Activated CD8-positive, alpha-beta memory T cell treated with anti-CD3 and anti-CD28 coated beads, Interleukin-2, amount 50 U/mL, for 4 hours (primary cell): Measurements from ENCODE around the gene ADAR.

Experiments used
- DNase-seq: peaks from one replicate; pipeline ENCODE4 v3.0.0-alpha.2; 2020

ADAR gene

DNA sequence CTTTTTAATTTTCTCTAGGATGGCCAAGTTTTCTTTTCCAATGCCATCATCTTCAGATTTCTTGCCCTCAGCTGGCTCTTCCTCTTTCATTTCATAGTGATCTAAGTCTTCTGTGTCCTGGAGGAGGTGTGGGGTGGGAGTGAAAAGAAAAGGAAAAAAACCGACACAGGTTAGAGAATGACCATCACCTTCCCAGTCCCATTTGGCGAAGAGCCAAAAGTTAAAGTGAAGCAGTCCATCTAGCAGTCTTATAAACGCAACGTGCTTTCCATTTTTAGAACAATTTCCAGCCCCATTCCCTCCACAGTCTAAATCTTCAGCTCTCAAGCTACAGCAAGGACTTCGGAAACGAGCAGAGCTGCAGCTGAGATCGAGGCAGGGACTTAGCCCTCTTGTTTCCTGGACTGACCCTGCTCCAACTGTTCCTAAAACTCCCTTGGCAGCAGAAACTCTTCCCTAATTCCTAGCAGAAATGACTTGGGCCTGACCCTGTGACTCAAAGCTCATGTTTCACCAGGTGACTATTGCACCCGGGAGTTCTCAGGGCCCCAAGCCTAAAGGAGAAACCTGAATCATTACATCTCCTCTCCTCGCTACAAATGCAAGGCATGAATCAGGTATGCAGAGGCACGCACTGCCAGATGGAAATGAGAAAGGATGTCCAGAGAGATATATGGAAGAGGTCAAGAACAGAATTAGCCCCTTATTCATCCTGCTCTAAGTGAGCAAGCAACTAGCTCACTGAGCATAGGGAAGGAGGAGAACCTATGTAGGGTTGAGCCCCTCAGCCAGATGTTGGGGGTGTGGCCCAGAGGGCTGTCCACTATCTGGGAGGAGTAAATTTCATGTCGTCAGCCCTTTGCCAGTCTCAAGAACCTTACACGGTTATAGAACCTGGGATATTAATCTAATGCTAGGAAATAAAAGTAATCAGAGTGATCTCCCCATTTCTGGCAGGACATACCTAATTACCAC is 54.6 kb downstream of the ADAR start:
- no peak for DNase-seq

DNA sequence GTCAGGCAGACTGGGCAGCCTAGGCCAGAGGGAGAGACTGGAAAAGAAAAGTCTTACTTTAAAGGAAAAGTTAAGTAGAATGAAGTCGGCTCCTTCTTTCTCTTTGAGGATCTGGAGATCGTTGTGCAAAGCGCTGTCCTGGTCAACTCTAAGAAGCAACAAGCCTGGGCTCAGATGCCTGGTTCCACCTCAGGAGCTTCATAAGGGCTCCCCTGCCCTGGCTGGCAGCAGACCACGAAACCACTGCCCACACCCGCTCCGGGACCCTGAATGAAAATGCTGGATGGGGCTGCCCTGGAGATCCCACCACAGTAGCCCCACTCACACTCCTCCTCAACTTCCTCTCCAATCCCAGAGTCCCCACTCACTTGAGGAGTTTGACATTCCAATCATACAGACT is 56.0 kb downstream of the ADAR start:
- no peak for DNase-seq

DNA sequence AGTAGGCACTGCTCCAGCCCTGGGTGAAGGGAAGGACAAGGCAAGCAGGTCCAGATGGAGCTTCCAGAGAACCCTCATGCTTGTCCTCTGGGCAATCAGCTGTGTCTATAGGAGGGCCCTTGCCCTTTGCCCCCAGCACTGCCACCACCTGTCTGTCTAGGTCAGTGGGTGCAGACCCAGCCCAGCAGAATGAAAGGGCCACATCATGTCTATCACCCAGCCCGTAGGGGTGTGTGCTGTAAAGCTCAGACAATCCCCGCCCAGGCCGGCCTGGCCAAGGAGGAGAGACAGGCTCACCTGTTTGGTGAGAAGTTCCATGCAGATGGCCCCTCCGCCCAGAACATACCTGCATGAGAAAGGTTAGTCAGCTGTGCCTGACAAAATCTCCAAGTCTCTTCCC is 56.5 kb downstream of the ADAR start:
- no peak for DNase-seq

DNA sequence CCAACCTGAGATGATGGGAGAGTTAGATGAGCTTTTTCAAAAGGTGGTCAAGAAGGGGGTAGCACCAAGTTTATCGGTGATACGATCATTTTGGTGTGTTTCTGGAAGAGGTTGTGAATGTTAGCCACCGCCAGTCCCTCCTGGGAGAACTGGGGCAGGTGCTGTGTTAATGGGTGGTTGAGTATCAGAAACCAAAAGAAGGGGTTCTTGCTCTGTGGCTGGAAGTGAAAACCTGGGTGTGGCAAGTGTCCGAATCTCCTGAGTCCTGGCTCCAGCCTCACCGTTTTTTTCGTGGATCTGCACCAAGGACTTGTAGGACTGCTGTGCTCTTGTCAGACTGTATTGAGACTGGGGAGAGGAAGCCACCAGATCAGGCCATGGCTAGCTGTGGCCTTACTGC is 57.3 kb downstream of the ADAR start:
- no peak for DNase-seq

DNA sequence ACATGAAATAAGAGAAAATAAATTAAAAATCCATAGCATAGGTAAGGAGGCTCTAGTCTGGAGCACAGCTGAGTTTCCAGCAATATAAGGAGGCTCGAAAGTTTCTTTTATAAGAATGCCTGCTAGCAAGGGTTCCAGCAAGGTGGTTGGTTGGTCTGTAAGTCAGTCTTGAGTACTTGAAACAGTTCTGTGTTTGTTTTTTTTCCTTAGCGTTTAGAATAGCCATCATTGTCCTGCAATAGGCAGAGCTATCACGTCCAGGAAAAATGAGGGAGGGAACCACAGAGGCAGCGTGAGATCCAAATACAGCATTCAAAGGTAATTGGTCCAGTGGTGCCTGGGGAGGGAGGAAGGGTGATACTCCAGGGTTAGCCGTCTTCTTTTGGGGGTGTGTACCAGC is 57.9 kb downstream of the ADAR start:
- DNase-seq = no peak

DNA sequence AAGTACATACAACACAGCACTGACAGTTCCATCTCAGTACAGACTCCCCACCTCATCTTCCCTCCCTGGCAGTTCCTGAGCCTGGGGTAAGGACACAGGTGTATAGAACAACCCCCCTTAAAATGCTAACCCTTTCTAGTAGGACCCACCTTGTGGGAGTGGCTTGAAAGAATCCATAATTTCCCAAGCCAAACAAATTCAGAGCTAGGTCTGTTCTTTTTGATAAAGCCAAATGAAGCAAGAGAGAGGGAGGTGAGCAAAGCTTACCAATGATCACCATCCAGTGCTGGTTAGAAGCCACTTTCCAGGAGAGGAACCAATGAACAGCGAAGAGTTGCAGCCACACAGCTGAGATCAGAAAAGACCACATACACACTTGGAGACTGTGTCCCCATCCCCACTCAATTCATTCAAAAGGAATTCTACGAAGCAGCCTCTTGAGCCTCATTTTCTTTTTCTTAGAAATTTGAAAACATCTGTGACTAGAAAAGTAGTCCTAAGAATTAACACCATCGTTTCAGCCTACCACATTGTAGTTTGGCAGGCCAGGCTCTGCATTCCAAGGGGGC is 58.7 kb downstream of the ADAR start:
- no peak for DNase-seq

DNA sequence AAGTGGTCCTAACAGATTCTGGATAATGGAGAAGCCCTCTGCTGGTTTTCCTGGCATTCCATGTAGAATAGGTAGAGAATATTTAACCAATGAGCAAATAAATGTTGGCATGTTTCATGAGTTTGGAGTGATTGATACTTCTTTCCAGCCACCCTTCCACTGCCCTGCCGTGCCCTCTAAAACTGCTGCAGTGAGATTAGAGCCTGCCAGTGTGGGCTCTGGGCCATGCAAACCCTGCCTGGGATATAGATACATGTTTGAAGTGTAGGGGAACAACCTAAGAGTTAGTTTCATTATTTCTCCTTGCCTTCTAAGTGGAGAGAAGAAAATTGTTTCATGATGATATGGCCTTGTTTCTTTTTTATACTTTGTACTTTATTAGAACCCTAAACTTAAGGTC is 60.0 kb downstream of the ADAR start:
- DNase-seq = no peak

DNA sequence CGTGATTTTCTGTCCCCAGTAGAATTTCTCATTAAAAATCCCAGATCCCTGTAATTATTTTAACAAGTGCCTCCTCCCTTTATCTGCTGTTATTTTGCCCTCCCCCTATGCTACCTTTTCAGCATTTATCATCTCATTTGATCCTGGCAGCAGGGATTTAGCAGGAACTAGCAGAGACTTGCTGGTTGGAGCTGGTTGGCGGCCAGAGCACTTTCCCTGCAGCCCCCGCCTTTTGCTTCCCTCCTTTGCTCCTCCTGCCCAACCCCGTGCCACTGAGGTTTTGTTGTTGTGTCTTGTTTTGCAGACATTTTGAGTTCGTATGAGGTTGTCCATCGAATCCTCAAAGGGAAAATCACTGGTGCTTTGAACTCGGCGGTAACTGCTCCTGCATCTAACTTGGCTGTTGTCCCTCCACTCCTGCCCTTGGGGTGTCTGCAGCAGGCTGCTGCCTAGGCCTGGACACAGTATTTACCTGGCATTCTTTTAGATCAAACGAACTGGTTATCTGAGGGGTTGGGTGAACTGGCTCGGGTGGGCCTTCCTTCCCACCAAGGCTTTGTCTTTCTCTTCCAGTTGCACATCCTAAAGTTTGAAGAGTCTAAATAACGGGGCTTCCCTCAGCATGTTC is 60.8 kb downstream of the ADAR start:
- DNase-seq = no peak

DNA sequence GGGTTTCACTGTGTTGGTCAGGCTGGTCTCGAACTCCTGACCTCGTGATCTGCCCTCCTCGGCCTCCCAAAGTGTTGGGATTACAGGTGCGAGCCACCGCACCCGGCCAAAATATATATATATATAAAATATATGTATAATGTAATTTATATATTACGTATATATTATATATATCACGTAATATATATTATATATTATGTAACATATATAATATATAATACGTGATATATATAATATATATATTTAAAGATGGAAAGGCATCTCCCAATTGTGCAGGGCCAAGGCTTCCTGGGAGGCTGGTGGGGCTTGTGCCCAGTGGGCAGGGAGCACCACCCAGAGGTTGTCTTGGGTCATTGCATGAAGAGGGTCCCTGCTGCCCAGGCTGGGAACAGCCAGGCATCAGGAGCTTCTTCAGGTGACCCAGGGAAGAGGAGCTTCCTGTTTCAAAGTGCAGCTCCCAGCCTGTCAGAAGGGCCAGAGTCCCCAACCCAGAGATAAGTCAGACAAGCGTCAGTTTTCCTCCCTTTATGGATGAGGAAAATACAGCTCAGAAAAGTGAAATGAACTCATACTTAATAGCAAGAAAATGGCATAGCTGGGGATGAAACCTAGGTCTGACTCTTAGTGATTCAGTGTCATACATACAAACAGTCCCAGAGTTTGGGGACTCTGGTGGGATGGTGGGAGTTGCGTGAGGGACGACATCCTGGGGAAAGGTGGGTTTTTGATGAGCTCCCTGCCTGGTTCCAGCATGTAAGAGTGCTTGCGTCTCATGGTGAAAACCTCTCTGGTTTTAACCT is 61.5 kb downstream of the ADAR start:
- peak; percentile 53 for DNase-seq

DNA sequence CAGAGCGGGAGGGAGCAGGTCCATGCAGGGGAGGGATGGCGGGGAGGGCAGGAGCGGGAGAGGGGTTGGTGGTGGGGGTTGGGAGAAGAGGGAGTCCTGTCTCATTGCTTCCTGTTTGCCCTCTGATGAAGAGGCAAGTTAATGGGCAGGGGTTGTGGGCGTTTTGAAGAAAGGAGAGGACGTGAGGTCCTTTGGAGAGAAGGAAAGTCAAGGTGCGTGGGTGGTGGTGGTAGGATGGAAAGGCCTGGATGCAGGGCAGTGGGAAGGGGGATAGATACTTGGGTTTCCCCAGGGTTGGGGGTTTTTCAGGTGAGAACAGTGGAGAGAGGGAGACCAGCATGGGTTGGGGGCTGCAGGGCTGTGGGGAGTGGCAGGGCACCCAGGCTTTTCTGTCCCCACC is 66.8 kb downstream of the ADAR start:
- no peak for DNase-seq

DNA sequence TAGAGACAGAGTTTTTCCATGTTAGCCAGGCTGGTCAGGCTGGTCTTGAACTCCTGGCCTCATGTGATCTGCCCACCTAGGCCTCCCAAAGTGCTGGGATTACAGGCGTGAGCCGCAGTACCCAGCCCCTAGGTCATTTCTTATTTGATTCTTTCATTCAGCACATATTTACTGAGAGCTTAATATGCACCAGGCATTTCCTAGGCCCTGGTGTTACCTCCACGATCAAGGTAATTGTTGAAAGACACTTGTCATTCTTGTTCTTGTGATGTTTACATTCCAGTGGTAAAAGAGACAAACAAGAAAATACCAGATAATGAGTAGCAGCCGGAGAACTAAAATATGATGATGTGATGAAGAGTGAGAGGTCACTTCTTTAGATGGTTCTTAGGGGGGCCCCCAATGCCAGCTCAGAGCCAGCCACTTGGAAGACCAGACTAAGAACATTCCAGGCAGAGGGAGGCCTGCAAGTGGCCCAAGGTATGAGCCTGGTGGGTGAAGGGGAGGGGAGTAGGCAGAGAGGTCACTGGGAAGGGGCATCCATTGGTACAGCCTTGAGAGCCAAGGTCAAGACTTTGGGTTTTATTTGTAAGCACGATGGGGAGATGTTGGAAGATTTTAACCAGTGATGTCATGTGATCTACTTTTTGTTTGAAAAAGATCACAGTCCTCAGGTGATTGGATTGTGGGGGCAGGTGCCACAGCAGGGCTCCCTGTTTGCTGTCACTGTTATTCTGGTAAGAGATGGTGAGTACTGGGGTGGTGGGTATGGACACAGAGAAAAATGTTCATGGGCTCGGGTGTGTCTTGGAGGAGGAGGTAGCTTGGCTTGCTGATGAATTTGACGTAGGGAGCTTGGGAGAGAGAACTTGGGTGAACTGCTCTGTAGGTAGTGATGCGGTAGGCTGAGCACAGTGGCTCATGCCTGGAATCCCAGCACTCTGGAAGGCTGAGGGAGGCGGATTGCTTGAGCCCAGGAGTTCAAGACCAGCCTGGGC is 68.2 kb downstream of the ADAR start:
- DNase-seq = no peak

DNA sequence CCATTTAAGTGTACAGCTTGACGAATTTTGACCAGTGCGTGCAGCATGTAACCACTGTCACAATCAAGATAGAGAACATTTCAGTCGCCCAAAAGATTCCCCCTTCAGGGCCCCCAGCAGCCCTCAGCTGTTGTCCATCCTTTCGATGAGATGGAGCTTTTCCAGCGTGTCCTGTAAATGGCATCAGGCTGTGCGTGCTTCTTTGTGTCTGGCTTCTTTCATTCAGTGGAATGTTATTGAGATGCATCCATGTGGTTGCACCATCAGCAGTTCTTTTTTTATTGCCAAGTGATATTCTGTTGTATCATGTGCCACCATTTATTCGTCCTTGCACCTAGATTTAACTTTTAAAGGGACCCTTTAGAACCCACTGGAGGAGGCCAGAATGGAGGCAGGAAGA is 71.4 kb downstream of the ADAR start:
- DNase-seq = no peak

DNA sequence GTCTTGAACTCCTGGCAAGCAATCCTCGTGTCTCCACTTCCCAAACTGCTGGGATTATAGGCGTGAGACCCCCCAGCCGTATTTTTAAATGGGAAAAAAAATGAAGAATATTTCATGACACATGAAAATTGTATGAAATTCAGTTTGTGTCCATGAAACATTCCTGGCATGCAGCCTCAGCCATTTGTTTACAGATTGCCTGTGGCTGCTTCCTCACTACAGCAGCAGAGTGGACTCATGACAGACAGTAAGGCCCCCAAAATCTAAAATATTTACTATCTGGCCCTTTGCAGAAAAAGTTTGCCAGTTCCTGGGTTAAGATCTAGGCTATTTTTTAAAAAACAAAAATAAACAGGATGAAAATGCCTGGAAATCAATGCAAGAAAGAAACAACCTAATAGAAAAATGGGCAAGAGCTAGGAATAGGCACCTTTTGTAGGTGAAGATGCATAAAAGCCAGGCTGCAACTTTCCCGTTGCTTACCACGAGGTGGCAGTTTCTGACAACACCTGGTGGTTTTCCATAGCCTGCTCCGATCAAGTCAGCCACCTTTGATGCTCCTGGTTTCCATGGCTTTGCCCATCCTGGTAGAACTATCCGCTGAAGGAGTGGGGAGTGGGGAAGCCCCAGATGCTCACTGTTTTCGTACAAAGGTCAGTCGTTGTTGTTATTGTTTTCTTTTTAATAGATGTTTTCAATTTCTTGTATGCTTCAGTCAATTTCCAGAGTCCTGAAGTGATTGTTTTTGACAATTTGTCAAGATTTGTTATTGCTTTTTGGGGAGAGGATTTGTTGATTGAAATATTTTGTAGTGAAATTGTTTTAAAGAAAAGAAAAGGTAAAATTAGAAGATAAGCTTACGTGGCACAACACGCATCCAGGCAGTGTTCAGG is 73.8 kb downstream of the ADAR start:
- DNase-seq = no peak
